GM21423 (cell line): ENCODE data around the gene URB1.
"Not testable (repeated sequence)": the region's sequence is repeated elsewhere in the genome, so short reads cannot be mapped to it uniquely, and the experiment has no call there.

Experiments used
- ATAC-seq: cut with Tn5 transposase; IDR thresholded peaks from one replicate; pipeline ENCODE4 v1.9.1; 2021; ENCODE audit warnings: mild to moderate bottlenecking, moderate library complexity; ENCODE audit not compliant: unreplicated experiment

URB1 gene

GRCh38 chr21:32298148-32298559 lies 94.7 kb downstream of the URB1 start:
- no peak for ATAC-seq

GRCh38 chr21:32297449-32297848 lies 95.4 kb downstream of the URB1 start:
- ATAC-seq: no peak

DNA sequence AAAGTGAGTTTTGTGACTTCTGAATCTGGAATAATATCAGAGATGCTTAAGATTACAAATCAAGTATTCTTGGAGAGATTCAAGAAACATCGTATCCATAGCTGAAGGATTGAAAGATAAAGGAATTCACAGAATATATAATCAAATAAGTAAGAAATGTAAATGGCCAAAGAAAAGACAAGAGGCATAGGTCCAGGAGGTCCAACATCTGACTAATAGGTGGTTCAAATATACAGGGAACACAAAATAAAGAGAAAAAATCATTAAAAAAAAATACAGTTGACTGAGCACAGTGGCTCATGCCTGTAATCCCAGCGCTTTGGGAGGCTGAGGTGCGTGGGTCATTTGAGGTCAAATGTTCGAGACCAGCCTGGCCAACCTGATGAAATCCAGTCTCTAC lies 107.3 kb downstream of the URB1 start:
- no peak for ATAC-seq

- no peak for ATAC-seq
Observed at GRCh38 chr21:32282992-32283391, 109.8 kb downstream of the URB1 start.

DNA sequence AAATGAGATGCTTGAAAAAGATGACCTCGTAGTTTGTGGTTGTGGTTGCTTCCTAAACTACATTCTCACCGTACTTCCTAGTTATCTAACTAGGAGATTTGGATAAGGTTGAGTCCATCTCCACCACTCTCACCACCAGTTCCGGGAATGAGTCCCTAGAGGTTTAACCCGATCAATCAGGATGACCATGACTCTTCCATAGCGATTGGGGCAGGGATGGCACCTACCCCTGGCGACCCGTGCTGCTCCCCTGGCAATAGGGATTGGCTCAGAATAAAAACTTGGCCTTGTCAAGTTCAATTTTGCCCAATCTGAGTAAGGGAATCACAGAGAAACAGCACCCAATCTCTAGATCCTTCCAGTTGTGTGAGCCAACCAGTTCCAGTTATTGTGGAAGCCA lies 111.3 kb downstream of the URB1 start:
- no peak for ATAC-seq

- ATAC-seq: no peak
Observed at GRCh38 chr21:32279377-32279680, 113.5 kb downstream of the URB1 start.

DNA sequence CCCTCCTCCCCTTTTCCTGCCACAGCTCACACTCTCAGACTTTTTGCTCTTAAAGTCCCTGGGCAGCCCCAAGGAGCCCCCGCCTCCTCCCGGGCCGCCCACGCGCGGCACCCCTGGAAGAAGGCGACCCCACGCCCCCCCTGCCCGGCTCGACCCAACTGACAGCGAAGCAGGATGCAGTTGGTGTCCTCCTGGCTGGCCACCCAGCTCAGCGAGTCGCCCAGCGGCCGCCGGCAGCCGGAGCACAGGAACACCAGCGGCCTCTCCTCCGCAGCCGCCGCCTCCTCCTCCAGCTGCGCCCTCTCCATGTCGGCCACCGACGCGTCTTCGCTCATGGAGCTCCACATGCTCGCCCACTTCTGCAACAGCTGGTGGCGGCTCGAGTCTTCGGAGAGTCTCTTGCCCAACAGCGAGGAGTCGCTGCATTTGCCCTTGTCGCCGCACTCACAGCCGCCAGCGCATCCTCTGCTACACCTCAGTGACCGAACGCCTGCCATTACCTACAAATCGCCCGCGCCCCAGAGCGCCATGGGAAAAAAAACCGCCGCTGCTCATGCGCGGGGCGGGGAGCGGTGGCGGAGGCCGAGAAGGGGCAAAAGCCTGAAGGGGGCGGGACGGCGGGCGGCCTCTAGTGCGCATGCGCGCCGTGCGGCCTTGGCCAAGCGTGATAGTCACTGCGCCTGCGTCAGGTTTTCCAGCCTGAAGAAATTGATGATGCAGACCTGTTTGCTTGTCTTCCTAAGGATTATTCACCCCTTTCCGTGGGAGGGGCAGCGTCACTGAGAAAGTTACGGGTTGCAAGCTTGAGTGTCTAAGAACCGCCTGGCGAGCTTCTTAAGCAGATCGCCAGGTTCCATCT lies 114.1 kb downstream of the URB1 start, which contains the start of gene MIS18A:
Gene MIS18A, minus strand, starts transcription at position 532 of the 859 bp plus-strand sequence. Its CDS starts 35 bp downstream, at position 497.
- peak; percentile 97 for ATAC-seq

DNA sequence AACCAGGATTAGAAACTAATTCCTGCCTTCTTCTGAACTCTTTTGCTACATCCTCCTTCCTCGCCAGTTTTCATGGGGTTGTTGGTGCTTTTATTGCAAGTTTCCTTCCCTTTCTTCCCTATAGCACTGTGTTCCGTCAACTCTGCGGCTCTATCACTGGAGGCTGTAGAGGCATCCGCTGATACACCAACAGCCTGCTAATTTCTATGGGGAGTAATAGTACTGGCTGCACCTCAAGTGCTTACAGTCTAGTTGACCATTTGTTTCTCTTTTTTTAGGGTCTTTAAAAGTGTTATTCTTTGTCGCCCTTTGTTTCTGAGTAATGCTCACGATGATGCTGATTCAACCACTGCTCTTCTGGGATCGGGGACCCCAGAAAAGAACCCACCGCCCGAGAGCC lies 114.7 kb downstream of the URB1 start:
- ATAC-seq: no peak

DNA sequence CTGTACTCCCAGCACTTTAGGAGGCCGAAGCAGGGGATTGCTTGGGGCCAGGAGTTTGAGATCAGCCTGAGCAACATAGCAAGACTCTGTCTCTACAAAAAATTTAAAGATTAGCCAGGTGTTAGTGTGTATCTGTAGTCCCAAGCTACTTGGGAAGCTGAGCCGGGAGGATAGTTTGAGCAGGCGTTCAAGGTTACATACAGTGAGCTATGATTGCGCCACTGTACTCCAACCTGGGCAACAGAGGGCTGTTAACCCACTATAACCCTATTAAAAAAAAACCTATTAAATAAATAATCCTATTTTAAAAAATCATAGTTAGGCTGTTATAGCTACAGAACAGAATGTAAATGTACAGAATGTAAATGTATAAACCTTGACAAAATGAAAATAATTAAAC lies 116.1 kb downstream of the URB1 start:
- no peak for ATAC-seq

GRCh38 chr21:32270748-32271147 lies 122.1 kb downstream of the URB1 start:
- no peak for ATAC-seq

DNA sequence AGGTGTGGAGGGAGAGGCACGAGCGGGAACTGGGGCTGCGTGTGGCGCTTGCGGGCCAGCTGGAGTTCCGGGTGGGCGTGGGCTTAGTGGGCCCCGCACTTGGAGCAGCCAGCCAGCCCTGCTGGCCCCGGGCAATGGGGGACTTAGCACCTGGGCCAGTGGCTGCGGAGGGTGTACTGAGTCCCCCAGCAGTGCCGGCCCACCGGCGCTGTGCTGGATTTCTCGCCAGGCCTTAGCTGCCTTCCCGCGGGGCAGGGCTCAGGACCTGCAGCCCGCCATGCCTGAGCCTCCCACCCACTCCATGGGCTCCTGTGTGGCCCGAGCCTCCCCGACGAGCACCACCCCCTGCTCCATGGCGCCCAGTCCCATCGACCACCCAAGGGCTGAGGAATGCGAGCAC lies 127.5 kb downstream of the URB1 start:
- ATAC-seq: not testable (repeated sequence)

DNA sequence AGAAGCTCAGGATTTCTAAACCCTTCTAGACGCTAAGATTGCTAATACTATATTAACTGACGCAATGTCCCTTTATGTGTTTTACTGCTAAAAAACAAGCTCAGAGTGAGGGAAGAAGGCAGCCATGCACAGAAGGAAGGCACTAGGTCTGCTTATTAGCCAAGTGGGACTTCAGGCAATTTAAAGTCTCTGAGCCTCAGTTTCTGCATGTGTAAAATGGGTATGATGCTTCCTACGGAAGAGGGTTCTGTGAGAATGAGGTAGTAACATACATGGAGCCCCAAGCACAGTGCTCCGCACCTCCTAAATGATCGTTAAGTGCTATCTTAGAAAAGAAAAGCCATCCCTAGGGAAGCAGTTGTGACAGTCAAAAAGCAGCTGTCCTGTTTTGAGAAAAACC lies 130.9 kb downstream of the URB1 start:
- no peak for ATAC-seq
